22Rv1 (cell line): Measurements from ENCODE around the gene COA8.

Experiments used
- H3K27ac ChIP-seq: fragments of 450-650 bp; 2 replicates; pipeline ENCODE4 v1.5.1; 2017
- ZFX ChIP-seq: fragments of 450-650 bp; IDR thresholded peaks from 2 replicates; pipeline ENCODE4 v1.6.1; 2017; ENCODE audit warnings: antibody characterized with exemption, borderline replicate concordance
- TF ChIP-seq, protein P1 (sequence below): fragments of 450-650 bp; IDR thresholded peaks from 2 replicates; pipeline ENCODE4 v1.5.1; 2017; ENCODE audit warnings: mild to moderate bottlenecking

The COA8 gene

GRCh38 chr14:103613517-103613916 lies 50.8 kb downstream of the COA8 start:
- no peak for TF ChIP-seq ZFX
- TF ChIP-seq, protein P1, sequence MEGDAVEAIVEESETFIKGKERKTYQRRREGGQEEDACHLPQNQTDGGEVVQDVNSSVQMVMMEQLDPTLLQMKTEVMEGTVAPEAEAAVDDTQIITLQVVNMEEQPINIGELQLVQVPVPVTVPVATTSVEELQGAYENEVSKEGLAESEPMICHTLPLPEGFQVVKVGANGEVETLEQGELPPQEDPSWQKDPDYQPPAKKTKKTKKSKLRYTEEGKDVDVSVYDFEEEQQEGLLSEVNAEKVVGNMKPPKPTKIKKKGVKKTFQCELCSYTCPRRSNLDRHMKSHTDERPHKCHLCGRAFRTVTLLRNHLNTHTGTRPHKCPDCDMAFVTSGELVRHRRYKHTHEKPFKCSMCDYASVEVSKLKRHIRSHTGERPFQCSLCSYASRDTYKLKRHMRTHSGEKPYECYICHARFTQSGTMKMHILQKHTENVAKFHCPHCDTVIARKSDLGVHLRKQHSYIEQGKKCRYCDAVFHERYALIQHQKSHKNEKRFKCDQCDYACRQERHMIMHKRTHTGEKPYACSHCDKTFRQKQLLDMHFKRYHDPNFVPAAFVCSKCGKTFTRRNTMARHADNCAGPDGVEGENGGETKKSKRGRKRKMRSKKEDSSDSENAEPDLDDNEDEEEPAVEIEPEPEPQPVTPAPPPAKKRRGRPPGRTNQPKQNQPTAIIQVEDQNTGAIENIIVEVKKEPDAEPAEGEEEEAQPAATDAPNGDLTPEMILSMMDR = no peak
- no peak overlapping the region for H3K27ac ChIP-seq

DNA sequence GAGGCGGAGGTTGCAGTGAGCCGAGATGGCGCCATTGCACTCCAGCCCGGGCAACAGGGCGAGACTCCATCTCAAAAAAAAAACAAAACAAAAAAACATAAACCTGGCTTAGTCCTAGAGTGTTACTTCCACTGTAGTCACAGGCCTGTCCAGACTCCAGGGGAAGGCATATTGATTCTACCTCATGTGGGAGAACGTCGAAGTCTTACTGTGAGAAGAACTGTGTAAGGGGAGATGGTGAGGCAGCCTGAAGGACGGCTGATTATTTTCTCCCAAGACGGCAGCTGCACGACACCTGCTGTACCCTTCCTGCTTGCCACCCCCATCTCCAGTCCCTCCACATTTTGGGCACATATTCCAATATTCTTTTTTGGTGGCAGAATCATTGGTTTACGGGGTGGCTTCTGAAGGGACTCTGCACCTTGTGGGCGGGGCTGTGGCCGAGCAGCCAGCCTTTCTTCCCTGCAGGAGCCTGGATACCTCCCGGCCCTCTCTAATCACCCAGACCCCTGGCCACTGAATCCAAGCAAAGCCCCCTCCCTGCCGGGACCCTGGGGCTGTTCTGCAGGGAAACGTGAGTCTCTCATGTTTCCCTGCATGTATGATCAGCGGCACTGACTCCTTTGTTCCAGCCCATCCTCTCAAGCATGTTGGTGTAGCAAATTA lies 54.0 kb downstream of the COA8 start:
- no peak overlapping the region for H3K27ac ChIP-seq
- TF ChIP-seq, protein P1 = no peak
- TF ChIP-seq ZFX = no peak

DNA sequence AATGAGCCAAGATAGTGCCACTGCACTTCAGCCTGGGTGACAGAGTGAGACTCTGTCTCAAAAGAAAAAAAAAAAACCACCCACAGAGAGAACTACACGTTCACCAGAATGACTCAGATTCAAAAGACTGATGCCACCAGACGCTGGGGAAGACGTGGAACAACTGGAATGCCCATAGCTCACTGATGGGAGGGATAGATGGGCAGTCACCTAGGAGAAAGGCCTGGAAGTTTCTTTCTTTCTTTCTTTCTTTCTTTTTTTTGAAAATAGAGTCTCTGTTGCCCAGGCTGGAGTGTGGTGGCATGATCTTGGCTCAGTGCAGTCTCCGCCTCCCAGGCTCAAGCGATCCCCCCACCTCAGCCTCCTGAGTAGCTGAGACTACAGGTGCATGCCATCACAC lies 56.3 kb downstream of the COA8 start:
- no peak overlapping the region for H3K27ac ChIP-seq
- TF ChIP-seq ZFX = no peak
- TF ChIP-seq, protein P1 = no peak

DNA sequence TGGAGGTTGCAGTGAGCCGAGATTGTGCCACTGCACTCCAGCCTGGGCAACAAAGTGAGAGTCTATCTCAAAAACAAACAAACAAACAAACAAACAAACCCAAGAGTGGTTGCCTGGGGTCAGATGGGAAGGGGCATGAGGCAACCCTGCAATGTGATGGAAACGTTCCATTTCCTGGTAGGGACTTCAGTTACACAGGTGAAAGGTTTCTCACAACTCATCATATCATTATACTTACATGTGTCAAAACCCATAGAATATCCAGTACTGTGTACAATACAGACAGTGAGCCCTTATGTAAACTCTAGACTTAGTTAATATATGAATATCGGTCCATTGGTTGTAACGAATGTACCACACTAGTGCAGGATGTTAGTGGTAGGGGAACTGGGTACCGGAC lies 59.1 kb downstream of the COA8 start:
- no peak for TF ChIP-seq ZFX
- TF ChIP-seq, protein P1 = no peak
- H3K27ac ChIP-seq = no peak overlapping the region

- TF ChIP-seq, protein P1 = no peak
- no peak for TF ChIP-seq ZFX
- no peak overlapping the region for H3K27ac ChIP-seq
Measured at GRCh38 chr14:103623308-103623707, 60.5 kb downstream of the COA8 start.

GRCh38 chr14:103623883-103624482 lies 61.2 kb downstream of the COA8 start:
- H3K27ac ChIP-seq = no peak overlapping the region
- TF ChIP-seq, protein P1 = no peak
- TF ChIP-seq ZFX = no peak

DNA sequence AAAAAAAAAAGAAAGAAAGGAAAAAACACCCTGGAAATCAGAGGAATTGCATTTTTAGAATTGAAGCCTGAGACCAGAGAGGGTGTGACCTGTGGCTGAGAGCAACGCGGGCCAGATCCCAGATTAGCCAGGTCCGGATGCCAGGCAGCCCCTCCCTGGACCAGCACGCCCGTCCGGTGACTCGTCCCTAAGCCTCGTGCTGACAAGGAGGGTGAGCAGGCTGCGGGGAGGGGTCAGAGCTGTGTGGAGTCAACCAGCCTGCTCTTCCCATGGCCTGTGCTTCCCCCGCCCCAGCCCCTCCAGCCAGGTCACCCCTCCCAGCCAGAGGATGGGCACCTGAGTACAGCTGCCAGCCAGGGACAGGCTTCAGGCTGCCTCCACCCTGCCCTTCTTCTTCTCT lies 62.1 kb downstream of the COA8 start:
- no peak overlapping the region for H3K27ac ChIP-seq
- no peak for TF ChIP-seq ZFX
- TF ChIP-seq, protein P1 = no peak
